Measurements from ENCODE around the gene ADAMTS10. TPM values are rescaled to one million over a fixed set of nuclear protein-coding genes. Genes with fewer than 3 reads are reported as not detected.
"Not testable (repeated sequence)": the region's sequence is repeated elsewhere in the genome, so short reads cannot be mapped to it uniquely, and the experiment has no call there.

Gene ADAMTS10
- total and polyA plus RNA-seq, 2 experiments from 2014 or later = 15.8 to 22.1 TPM

DNA sequence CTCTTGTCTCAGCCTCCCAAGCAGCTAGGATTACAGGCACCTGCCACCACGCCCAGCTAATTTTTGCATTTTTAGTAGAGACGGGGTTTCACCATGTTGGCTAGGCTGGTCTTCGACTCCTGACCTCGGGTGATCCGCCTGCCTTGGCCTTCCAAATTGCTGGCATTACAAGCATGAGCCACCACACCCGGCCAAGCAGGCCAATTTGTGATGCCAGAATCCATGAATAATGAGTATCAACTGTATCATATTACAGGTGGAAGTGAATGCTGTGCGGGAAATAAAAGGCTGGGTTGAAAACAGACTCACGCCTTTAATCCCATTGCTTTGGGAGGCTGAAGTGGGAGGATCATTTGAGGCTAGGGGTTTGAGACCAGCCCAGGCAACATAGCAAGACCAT, 16.3 kb upstream of the ADAMTS10 start:
- Histone ChIP-seq H2AFZ (no peak overlapping the region), H3K9me3 (ENCODE audit: low read depth) (no peaks in the 10 kb centered on the region), H3K4me3 (no peak overlapping the region), H3K79me2 (no peaks in the 10 kb centered on the region), H3K4me2 (no peak overlapping the region), H3K36me3 (replicated peaks; ENCODE audit: insufficient read depth, low read depth) (no peaks in the 10 kb centered on the region), H3K4me1 (ENCODE audit: insufficient read depth) (peaks cover 7% of the 10 kb centered on the region), H3K9me2 (replicated peaks; ENCODE audit: insufficient read depth) (no peaks in the 10 kb centered on the region), H4K20me1 (ENCODE audit: insufficient read depth, poor library complexity, severe bottlenecking) (no peaks in the 10 kb centered on the region), H3K27ac (no peak overlapping the region), H3K27me3 (no peaks in the 10 kb centered on the region)
- 89% methylated on average over 8 of the region's 8 CpGs for WGBS (ENCODE audit: low lambda C conversion rate, missing lambda C conversion rate)
- TF ChIP-seq EZH2 (IDR thresholded peaks at IDR 0.05; ENCODE audit: borderline replicate concordance) = no peak
- TF ChIP-seq EZH2phosphoT487 (IDR thresholded peaks at IDR 0.05; ENCODE audit: low read depth, severe bottlenecking, unreplicated experiment) = no peak
- TF ChIP-seq, protein P1, sequence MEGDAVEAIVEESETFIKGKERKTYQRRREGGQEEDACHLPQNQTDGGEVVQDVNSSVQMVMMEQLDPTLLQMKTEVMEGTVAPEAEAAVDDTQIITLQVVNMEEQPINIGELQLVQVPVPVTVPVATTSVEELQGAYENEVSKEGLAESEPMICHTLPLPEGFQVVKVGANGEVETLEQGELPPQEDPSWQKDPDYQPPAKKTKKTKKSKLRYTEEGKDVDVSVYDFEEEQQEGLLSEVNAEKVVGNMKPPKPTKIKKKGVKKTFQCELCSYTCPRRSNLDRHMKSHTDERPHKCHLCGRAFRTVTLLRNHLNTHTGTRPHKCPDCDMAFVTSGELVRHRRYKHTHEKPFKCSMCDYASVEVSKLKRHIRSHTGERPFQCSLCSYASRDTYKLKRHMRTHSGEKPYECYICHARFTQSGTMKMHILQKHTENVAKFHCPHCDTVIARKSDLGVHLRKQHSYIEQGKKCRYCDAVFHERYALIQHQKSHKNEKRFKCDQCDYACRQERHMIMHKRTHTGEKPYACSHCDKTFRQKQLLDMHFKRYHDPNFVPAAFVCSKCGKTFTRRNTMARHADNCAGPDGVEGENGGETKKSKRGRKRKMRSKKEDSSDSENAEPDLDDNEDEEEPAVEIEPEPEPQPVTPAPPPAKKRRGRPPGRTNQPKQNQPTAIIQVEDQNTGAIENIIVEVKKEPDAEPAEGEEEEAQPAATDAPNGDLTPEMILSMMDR (IDR thresholded peaks at IDR 0.05; ENCODE audit: poor library complexity) = no peak
- no peak for DNase-seq (ENCODE audit: low spot score)

DNA sequence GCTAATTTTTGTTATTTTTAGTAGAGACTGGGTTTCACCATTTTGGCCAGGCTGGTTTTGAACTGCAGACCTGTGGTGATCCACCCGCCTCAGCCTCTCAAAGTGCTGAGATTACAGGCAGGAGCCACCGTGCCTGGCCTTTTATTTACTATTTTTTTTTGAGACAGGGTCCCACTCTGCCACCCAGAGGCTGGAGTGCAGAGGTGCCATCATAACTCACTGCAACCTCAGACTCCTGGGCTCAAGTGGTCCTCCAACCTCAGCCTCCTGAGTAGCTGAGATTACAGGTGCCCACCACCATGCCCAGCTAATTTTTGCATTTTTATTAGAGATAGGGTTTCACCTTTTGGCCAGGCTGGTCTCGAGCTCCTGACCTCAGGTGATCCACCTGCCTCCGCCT, 12.4 kb upstream of the ADAMTS10 start:
- H3K27ac ChIP-seq; H3K36me3 ChIP-seq (replicated peaks; ENCODE audit: insufficient read depth, low read depth); H3K4me2 ChIP-seq; H2AFZ ChIP-seq; H3K4me1 ChIP-seq (ENCODE audit: insufficient read depth); H3K9me3 ChIP-seq (ENCODE audit: low read depth); H3K9me2 ChIP-seq (replicated peaks; ENCODE audit: insufficient read depth); H3K27me3 ChIP-seq; H4K20me1 ChIP-seq (ENCODE audit: insufficient read depth, poor library complexity, severe bottlenecking); DNase-seq (ENCODE audit: low spot score); H3K4me3 ChIP-seq; H3K79me2 ChIP-seq: not testable (repeated sequence)
- TF ChIP-seq, protein P1 (IDR thresholded peaks at IDR 0.05; ENCODE audit: poor library complexity) = peak; percentile 14
- WGBS (ENCODE audit: low lambda C conversion rate, missing lambda C conversion rate) = 67% methylated on average over 4 of the region's 4 CpGs

DNA sequence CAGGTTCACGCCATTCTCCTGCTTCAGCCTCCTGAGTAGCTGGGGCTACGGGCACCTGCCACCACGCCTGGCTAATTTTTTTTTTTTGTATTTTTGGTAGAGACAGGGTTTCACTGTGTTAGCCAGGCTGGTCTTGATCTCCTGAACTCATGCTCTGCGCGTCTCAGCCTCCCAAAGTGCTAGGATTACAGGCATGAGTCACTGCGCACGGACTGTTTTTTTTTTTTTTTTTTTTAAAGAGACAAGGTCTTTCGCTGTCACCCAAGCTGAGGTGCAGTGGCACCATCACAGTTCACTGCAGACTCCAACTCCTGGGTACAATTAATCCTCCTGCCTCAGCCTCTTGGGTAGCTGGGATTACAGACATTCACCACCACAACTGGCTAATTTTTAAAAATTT, 8.2 kb upstream of the ADAMTS10 start:
- WGBS (ENCODE audit: low lambda C conversion rate, missing lambda C conversion rate) = 67% methylated on average over 8 of the region's 8 CpGs
- Histone ChIP-seq H3K9me3 (ENCODE audit: low read depth) (no peaks in the 10 kb centered on the region), H3K9me2 (replicated peaks; ENCODE audit: insufficient read depth) (no peaks in the 10 kb centered on the region), H3K27ac (no peak overlapping the region), H3K4me2 (no peak overlapping the region), H3K79me2 (no peaks in the 10 kb centered on the region), H3K4me3 (no peak overlapping the region), H4K20me1 (ENCODE audit: insufficient read depth, poor library complexity, severe bottlenecking) (no peaks in the 10 kb centered on the region), H2AFZ (no peak overlapping the region), H3K27me3 (no peaks in the 10 kb centered on the region), H3K4me1 (ENCODE audit: insufficient read depth) (no peaks in the 10 kb centered on the region), H3K36me3 (replicated peaks; ENCODE audit: insufficient read depth, low read depth) (no peaks in the 10 kb centered on the region)
- TF ChIP-seq, protein P1 (IDR thresholded peaks at IDR 0.05; ENCODE audit: poor library complexity) = no peak
- TF ChIP-seq EZH2phosphoT487 (IDR thresholded peaks at IDR 0.05; ENCODE audit: low read depth, severe bottlenecking, unreplicated experiment) = no peak
- no peak for TF ChIP-seq EZH2 (IDR thresholded peaks at IDR 0.05; ENCODE audit: borderline replicate concordance)
- DNase-seq (ENCODE audit: low spot score) = no peak

DNA sequence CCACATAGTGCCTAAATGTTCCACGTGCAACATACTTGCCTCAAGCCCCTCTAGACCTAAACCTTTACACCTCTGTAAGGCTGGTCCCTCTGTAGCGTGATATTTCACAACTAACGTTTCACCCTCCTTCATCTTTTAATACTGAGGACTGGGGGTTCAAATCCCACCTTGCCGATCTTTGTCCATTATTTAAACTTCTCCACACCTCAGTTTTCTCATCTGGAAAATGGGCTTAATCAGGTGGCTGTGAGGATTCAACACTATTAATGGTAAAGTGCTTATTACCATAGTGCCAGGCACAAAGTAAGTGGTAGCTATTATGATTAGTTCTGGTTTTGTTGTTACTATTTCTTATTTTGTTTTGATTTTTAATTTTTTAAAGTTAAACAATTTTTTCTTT, 7.5 kb upstream of the ADAMTS10 start:
- H3K27ac ChIP-seq = no peak overlapping the region
- H3K4me1 ChIP-seq (ENCODE audit: insufficient read depth) = no peaks in the 10 kb centered on the region
- no peaks in the 10 kb centered on the region for H4K20me1 ChIP-seq (ENCODE audit: insufficient read depth, poor library complexity, severe bottlenecking)
- no peaks in the 10 kb centered on the region for H3K9me3 ChIP-seq (ENCODE audit: low read depth)
- no peak for DNase-seq (ENCODE audit: low spot score)
- no peak overlapping the region for H2AFZ ChIP-seq
- no peak for TF ChIP-seq EZH2phosphoT487 (IDR thresholded peaks at IDR 0.05; ENCODE audit: low read depth, severe bottlenecking, unreplicated experiment)
- TF ChIP-seq, protein P1 (IDR thresholded peaks at IDR 0.05; ENCODE audit: poor library complexity) = no peak
- TF ChIP-seq EZH2 (IDR thresholded peaks at IDR 0.05; ENCODE audit: borderline replicate concordance) = no peak
- H3K27me3 ChIP-seq = no peaks in the 10 kb centered on the region
- no peaks in the 10 kb centered on the region for H3K9me2 ChIP-seq (replicated peaks; ENCODE audit: insufficient read depth)
- H3K4me3 ChIP-seq = no peak overlapping the region
- H3K4me2 ChIP-seq = no peak overlapping the region
- WGBS (ENCODE audit: low lambda C conversion rate, missing lambda C conversion rate) = 88% methylated on average over 4 of the region's 4 CpGs
- H3K36me3 ChIP-seq (replicated peaks; ENCODE audit: insufficient read depth, low read depth) = no peaks in the 10 kb centered on the region
- H3K79me2 ChIP-seq = no peaks in the 10 kb centered on the region

DNA sequence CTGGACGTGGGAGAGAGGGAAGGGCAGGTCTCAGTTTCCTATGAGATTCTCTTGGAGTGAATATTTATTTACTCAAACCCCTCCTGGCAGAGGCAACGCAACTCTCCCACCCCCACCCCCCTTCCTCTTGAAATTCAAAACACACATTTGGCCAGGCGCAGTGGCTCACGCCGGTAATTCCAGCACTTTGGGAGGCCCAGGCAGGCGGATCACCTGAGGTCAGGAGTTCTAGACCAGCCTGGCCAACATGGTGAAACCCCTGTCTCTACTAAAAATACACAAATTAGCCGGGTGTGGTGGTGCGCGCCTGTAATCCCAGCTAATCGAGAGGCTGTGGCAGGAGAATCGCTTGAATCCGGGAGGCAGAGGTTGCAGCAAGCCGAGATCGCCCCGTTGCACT, 6.8 kb upstream of the ADAMTS10 start:
- not testable (repeated sequence) for H3K79me2 ChIP-seq; DNase-seq (ENCODE audit: low spot score); H3K4me2 ChIP-seq; H4K20me1 ChIP-seq (ENCODE audit: insufficient read depth, poor library complexity, severe bottlenecking); H3K9me2 ChIP-seq (replicated peaks; ENCODE audit: insufficient read depth); H2AFZ ChIP-seq; H3K9me3 ChIP-seq (ENCODE audit: low read depth); H3K27me3 ChIP-seq; H3K36me3 ChIP-seq (replicated peaks; ENCODE audit: insufficient read depth, low read depth); H3K27ac ChIP-seq; H3K4me1 ChIP-seq (ENCODE audit: insufficient read depth); H3K4me3 ChIP-seq
- WGBS (ENCODE audit: low lambda C conversion rate, missing lambda C conversion rate) = 71% methylated on average over 15 of the region's 15 CpGs
